DND-41 (cell line): ENCODE data around the gene CARHSP1.
"Not testable (repeated sequence)": the region's sequence is repeated elsewhere in the genome, so short reads cannot be mapped to it uniquely, and the experiment has no call there.

Source experiments
- EZH2 ChIP-seq: IDR thresholded peaks from 3 replicates; pipeline ENCODE4 v1.6.1; 2012; ENCODE audit warnings: borderline replicate concordance, low read depth, mild to moderate bottlenecking, moderate library complexity, low read length, inconsistent platforms; ENCODE audit not compliant: severe bottlenecking
- TF ChIP-seq, protein P1 (sequence below): IDR thresholded peaks from 2 replicates; pipeline ENCODE4 v1.5.1; 2012; ENCODE audit warnings: borderline replicate concordance, low read length, moderate library complexity, mild to moderate bottlenecking; ENCODE audit not compliant: poor library complexity, severe bottlenecking; ENCODE audit errors: extremely low read depth

DNA sequence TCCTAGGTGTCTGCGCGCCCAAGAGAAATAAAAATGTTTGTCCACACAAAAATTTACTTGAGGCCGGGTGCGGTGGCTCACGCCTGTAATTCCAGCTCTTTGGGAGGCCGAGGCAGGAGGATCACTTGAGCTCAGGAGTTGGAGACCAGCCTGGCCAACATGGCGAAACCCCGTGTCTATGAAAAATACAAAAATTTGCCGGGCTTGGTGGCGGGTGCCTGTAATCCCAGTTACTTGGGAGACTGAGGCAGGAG lies 1.1 kb upstream of the CARHSP1 start:
- TF ChIP-seq, protein P1, sequence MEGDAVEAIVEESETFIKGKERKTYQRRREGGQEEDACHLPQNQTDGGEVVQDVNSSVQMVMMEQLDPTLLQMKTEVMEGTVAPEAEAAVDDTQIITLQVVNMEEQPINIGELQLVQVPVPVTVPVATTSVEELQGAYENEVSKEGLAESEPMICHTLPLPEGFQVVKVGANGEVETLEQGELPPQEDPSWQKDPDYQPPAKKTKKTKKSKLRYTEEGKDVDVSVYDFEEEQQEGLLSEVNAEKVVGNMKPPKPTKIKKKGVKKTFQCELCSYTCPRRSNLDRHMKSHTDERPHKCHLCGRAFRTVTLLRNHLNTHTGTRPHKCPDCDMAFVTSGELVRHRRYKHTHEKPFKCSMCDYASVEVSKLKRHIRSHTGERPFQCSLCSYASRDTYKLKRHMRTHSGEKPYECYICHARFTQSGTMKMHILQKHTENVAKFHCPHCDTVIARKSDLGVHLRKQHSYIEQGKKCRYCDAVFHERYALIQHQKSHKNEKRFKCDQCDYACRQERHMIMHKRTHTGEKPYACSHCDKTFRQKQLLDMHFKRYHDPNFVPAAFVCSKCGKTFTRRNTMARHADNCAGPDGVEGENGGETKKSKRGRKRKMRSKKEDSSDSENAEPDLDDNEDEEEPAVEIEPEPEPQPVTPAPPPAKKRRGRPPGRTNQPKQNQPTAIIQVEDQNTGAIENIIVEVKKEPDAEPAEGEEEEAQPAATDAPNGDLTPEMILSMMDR = not testable (repeated sequence)
- not testable (repeated sequence) for TF ChIP-seq EZH2
